IPS-NIHi7 (cell line): ENCODE measurements around the gene ABCA13.

Experiments used
- DNase-seq: peaks from one replicate; pipeline ENCODE4 v3.0.0; 2012; ENCODE audit warnings: mixed read lengths; ENCODE audit errors: extremely low spot score

Gene ABCA13

DNA sequence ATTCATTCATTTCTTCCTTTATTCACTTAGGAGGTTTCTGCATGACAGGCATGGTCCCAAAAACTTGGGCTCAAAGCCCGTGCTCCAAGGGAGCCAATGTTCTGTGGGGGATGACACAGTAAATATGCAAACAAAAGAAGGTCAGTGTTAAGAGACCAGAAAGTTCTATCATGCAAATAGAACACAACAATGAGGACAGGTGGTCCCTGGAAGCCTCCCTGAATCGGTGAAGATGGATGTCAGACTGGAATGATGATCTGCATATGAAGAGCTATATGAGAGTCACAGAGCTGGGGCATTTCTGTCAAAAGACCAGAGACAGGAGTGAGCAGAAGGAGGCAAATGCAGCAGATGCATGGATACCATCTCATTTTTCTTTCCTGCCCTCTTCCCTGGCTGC lies 129.0 kb downstream of the ABCA13 start:
- DNase-seq = no peak

- DNase-seq = no peak
These were observed 129.9 kb downstream of the ABCA13 start for GRCh38 chr7:48301201-48301600.

DNA sequence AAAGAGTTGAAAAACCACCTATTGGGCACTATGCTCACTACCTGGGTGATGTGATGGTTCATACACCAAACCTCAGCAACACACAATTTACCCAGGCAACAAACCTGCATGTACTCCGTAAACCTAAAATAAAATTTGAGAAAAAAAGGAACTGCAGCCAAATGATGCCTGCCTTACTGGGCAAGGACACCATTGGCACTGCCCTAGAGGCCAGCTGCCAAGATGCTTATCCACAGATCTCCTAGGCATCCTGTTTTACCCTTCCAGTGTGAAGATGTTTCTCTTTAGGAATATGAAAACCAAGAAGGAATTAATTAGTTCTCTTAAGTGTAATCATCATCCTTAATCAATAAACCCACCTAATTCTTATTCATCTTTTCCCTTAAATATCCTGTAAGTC lies 133.4 kb downstream of the ABCA13 start:
- no peak for DNase-seq

DNA sequence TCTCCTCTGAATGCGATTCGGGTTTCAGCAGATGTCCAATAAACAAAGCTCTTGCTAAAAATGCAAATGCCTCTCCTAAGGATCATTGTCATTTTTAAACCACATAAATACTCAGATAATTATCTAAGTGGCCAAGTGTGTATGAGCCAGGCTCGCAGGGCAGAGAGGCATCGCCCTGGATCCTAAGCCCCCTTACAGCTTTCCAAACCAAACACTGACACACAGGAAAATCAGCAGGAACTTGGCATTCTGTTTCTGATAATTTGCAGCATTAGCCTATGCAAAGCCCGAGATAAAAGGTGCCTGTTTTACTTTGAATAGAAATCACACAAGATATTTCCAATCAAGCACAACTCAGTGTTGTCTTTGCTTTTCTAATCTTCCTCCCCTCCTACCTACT lies 134.4 kb downstream of the ABCA13 start:
- DNase-seq = no peak

DNA sequence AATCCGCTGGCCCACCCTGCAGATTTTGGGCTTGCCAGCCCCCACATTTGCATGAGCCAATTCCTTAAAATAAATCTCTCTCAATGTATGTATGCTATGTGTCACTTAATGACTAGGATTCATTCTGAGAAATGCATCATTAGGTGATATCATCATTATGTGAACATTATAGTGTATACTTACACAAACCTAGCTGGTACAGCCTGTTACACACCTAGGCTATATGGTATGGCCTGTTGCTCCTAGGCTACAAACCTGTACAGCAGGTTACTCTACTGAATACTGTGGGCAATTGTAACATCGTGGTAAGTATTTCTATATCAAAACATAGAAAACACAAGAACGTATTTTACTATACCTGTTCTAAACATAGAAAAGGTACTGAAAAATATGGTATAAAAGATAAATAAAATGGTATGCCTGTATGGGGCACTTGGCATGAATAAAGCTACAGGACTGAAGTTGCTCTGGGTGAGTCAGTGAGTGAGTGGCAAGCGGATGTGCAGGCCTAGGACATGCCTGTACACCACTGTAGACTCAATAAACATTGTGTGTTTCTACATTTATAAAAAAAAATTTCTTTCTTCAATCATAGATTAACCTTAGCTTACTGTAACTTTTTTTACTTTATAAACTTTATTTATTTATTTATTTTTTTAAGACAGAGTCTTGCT lies 135.9 kb downstream of the ABCA13 start:
- no peak for DNase-seq

GRCh38 chr7:48309720-48310119 lies 138.5 kb downstream of the ABCA13 start:
- no peak for DNase-seq

- no peak for DNase-seq
These were observed 140.3 kb downstream of the ABCA13 start for GRCh38 chr7:48311464-48312100.

DNA sequence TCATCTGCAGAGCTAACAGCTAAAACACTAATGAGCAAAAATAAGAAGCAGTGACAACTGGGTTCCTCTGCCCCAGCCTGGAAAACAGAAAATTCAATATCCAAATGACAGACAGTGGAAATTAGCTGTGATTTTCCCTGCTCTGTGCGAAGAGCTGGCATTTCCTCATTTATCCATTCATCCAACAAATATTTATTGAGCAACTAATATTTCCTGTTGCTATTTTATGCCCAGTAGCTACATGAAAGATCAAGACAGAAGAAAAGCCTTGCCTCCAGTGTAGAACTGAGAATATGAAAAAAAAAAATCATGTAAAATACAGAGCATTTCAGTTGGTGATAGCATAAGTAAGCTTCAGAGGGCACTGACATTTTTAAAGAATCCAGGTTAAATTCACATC lies 140.9 kb downstream of the ABCA13 start:
- DNase-seq = no peak

- no peak for DNase-seq
These were observed 145.5 kb downstream of the ABCA13 start for GRCh38 chr7:48316768-48317167.

- DNase-seq = no peak
These were observed 146.1 kb downstream of the ABCA13 start for GRCh38 chr7:48317360-48317759.

DNA sequence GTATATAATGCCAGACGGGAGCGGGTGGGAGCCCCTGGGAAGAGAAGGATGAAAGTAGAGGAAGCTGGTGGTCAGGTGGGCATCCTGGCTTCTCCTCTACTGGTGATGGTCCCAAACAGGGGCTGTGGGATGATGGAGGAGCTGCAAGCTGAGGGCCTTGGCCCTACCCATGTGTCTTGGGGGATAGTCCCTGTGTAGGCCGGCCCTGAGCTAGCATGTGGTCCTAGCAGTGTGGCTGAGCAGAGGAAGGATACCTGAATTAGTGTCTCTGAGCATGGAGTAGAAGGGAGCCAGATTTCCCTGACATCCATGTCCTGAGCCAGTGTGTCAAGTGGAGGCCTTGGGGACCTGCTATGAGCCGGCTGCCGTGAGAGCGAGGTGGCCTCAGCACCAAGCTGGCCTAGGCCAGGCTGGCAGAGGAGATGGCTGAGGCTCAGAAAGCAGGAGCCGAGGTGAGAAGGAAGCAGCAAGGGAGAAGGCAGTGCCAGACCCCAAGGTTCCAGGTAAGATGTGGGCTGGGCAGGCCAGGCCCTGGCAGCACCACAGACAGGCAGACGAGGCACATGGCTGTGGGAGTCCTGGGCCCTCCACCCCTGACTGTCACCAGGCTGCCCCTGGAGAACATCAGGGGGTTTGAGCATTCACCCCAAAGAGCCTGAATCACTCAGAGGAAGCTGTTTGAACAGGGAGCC lies 150.2 kb downstream of the ABCA13 start:
- DNase-seq = no peak

DNA sequence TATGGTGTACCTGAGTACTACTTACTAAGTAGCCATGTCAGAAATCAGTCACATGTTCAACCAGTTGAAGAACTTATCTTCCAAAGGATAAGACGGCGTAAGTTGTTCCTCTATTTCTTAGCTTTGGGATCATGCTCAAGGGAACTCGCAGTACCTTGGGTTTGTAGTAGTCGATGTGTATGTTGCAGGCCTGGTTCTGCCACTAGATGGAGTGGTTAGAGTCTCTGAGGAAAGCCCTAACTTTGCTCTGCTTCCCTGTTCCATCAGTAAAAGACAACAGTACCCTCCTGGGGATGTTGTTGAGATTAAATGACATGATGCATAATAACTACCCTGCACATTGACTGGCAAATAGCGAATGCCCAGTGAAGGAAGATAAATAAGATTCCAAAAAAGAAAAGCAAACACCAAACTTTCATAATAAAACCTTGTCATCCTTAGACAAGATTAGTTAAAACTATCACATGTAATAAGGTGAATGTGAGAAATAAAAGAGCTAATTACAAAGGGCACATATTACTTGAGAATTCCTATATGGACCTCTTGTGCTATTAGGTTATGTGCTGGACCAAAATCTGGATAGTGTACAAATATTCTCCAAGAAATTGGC lies 165.9 kb downstream of the ABCA13 start:
- DNase-seq = peak; percentile 79

GRCh38 chr7:48337781-48338180 lies 166.5 kb downstream of the ABCA13 start:
- DNase-seq = no peak

- no peak for DNase-seq
These were observed 176.1 kb downstream of the ABCA13 start for GRCh38 chr7:48347230-48347825.

DNA sequence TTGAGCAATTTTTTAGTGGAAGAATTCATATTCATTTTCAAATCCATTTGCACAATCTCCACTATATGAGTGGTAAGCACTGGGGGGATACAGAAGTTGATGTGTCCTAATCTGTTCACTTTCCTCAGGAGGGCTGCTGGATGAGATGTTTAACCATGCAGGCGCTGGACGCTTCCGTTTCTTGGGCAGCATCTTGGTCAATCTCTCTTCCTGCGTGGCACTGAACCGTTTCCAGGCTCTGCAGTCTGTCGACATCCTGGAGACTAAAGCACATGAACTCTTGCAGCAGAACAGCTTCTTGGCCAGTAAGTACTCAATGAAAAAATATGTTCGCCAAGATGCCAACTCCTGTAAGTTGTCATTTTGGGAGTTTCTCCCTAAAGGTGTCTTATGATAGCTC lies 179.3 kb downstream of the ABCA13 start:
- no peak for DNase-seq

- no peak for DNase-seq
These were observed 180.6 kb downstream of the ABCA13 start for GRCh38 chr7:48351900-48352299.

DNA sequence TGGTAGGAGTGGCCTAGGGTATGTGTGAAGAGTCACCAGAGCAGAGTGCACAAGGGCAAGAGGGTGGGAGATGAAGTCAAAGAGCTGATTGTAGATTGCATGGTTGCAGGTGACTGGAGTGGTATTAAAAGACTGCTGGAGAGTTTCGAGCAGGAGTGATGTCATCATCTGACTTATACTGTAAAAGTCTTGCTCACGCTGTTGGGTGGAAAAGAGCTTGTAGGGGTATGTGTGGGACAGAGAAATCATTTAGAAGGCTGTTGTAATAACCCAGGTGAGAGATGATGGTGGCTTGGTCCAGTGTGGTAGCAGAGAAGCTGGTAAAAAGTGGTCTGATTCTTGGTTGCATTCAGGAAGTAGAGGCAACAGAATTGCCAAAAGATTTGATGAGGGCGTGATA lies 184.1 kb downstream of the ABCA13 start:
- no peak for DNase-seq

- DNase-seq = no peak
These were observed 189.3 kb downstream of the ABCA13 start for GRCh38 chr7:48360574-48360973.

GRCh38 chr7:48363174-48363573 lies 191.9 kb downstream of the ABCA13 start:
- no peak for DNase-seq

DNA sequence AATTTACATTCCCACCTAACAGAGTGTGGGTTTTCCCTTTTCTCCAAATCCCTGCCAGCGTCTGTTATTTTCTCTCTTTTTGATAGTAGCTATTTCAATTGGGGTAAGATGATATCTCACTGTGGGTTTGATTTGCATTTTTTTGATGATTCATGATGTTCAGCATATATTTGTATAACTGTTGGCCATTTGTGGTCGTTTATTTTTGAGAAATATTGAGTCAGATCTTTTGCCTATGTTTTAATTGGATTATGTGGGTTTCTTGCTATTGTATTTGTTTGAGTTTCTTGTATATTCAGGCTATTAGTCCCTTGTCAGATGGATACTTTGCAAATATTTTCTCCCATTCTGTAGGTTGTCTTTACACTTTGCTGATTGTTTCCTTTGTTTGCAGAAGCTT lies 193.8 kb downstream of the ABCA13 start:
- no peak for DNase-seq

DNA sequence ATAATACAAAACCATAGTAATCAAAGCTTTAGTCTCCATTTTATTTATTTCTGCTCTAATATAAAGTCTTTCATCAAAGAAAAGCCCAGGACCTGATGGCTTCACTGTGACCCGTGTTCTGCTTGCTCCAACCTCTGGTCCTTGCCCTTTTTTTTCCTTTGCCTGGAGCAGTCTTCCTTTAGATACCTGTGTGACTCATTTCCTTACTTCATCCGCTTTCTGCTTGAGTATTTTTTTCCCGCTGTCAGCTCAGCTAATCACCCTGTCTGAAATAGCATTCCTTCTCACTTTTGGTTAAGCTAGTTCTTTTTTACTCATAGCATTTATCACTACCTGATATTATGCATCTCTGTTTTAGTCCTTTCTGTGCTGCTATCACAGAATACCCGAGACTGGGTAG lies 194.8 kb downstream of the ABCA13 start:
- no peak for DNase-seq

DNA sequence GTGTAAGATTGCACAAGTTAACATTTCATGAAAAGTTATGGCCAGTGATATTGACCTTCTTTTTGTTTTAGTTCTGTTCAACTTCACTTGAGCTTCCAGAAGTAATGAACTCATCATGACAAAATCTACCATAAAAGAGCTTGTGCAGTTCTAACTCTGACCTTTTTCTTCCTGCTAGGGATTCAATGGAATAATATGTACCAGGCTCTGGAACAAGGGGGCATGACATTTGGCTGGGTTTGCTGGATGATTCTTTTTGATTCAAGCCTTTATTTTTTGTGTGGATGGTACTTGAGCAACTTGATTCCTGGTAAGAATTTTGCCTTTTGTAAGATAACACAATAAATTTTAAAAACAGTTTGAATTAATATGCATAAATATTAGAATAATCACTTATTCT lies 205.0 kb downstream of the ABCA13 start:
- no peak for DNase-seq
